Spleen (tissue), 7 donors: Measurements from ENCODE around the gene MYLK2.

Experiments
- CTCF ChIP-seq, 11 experiments: fragments of 200-600 bp in 7 of 11; fragments of 450-650 bp in 4 of 11; sonication (generic) in 4 of 11; IDR thresholded peaks in 8 of 11; conservative IDR thresholded peaks in 3 of 11; 1 replicate in 7 of 11; 2 replicates in 4 of 11; pipeline versions ENCODE4 v1.4.0 to v1.8.0; 2016 to 2021; ENCODE audit warnings: antibody characterized with exemption in 11 of 11, inconsistent platforms in 4 of 11, mild to moderate bottlenecking in 1 of 11
- POLR2A ChIP-seq, 3 donors: fragments of 450-650 bp; IDR thresholded peaks; one replicate each; pipeline ENCODE4 v1.5.1; 2017; ENCODE audit warnings: antibody characterized with exemption in 3 of 3, mild to moderate bottlenecking in 1 of 3
- POLR2AphosphoS5 ChIP-seq, 3 donors: sonication (generic); formaldehyde crosslinking; IDR thresholded peaks; one replicate each; pipeline ENCODE4 v1.5.1; 2017; ENCODE audit warnings: antibody characterized with exemption in 3 of 3
- donor health status: DM: no; HTN: no; CAD: no; lungs with moderate emphysema.
- donor health status: DM: no; HTN: no; CAD: no.
- donor health status: DM: no; HTN: no; CAD: no.

- TF ChIP-seq POLR2AphosphoS5 (IDR thresholded peaks at IDR 0.05) (no peak), CTCF (IDR thresholded peaks at IDR 0.05 in 8 of 11, conservative IDR thresholded peaks at IDR 0.05 in 3 of 11) (no peak), POLR2A (IDR thresholded peaks at IDR 0.05) (no peak)
Measured at GRCh38 chr20:31780839-31781238, 38.3 kb upstream of the MYLK2 start.
